Stomach (tissue), 4 donors: Measurements from ENCODE around the gene MAGIX.

Source experiments
- CTCF ChIP-seq, 7 experiments: fragments of 450-650 bp in 4 of 7; fragments of 200-600 bp in 3 of 7; sonication (generic) in 3 of 7; IDR thresholded peaks; one replicate each; pipeline ENCODE4 v1.5.1; 2016 to 2019; ENCODE audit warnings: antibody characterized with exemption in 7 of 7, control low read depth in 2 of 7, mild to moderate bottlenecking in 1 of 7
- EP300 ChIP-seq: sonication (generic); formaldehyde crosslinking; IDR thresholded peaks from one replicate; pipeline ENCODE4 v1.6.1; 2017; ENCODE audit warnings: antibody characterized with exemption
- POLR2A ChIP-seq, 4 donors: fragments of 450-650 bp; IDR thresholded peaks; one replicate each; pipeline ENCODE4 v1.6.1; 2016; ENCODE audit warnings: antibody characterized with exemption in 4 of 4, control low read depth in 2 of 4, mild to moderate bottlenecking in 1 of 4, moderate library complexity in 1 of 4

GRCh38 chrX:49161632-49162031 lies 926 bp upstream of the MAGIX start:
- no peak for TF ChIP-seq EP300
- no peak for TF ChIP-seq CTCF (IDR thresholded peaks at IDR 0.05)
- no peak for TF ChIP-seq POLR2A (IDR thresholded peaks at IDR 0.05)
